GM12891 (cell line): ENCODE data around the gene TRIAP1.

Source experiments
- POLR2A ChIP-seq: IDR thresholded peaks from 2 replicates; pipeline ENCODE4 v1.6.1; 2011; ENCODE audit warnings: low read depth, low read length, control low read depth
- POLR2AphosphoS5 ChIP-seq: IDR thresholded peaks from 2 replicates; pipeline ENCODE4 v1.6.1; 2011; ENCODE audit warnings: low read depth, low read length, control low read depth

DNA sequence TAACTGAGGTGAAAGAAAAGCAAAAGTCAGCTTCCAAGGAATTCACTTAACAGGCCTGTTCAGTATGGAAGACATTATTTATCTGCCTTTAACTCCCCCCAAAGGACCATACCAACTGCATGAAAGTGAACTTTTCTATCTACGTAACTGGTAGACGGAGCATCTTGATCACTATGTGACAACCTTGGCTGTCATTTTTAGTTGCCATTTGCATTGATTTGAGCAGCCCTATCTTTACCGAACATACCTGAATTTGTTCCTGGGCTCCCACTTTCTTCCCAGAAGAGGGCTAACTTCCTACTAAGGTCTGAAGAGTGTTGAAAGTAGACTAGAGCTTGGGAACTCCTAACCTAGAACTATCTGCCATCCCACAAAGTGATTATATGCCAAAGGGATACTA is 14.0 kb upstream of the TRIAP1 start:
- 0 out of 2 replicates have a peak, but pooled peaks have one; percentile 41 for TF ChIP-seq POLR2AphosphoS5
- no peak for TF ChIP-seq POLR2A
